Neuronal stem cell (in vitro differentiated cells): ENCODE data around the gene BTAF1.
"Not testable (repeated sequence)": the region's sequence is repeated elsewhere in the genome, so short reads cannot be mapped to it uniquely, and the experiment has no call there.

Source experiments
- DNase-seq: peaks from one replicate; pipeline ENCODE4 v3.0.0-alpha.2; 2013; ENCODE audit warnings: low spot score
- H2AFZ ChIP-seq: one replicate; pipeline ENCODE4 v1.6.1; 2013; ENCODE audit warnings: mild to moderate bottlenecking, low read length, inconsistent platforms
- H2AK5ac ChIP-seq: 2 replicates; pipeline ENCODE4 v1.6.1; 2013; ENCODE audit warnings: low read depth, mild to moderate bottlenecking, inconsistent platforms, low read length, moderate library complexity, mixed read lengths
- H2BK120ac ChIP-seq: 2 replicates; pipeline ENCODE4 v1.6.1; 2013; ENCODE audit warnings: low read depth, mild to moderate bottlenecking, inconsistent platforms, low read length, moderate library complexity, mixed read lengths
- H2BK12ac ChIP-seq: one replicate; pipeline ENCODE4 v1.6.1; 2013; ENCODE audit warnings: low read length, inconsistent platforms
- H2BK15ac ChIP-seq: 2 replicates; pipeline ENCODE4 v1.6.1; 2013; ENCODE audit warnings: mild to moderate bottlenecking, low read length, inconsistent platforms, mixed read lengths
- H2BK5ac ChIP-seq: one replicate; pipeline ENCODE4 v1.6.1; 2013; ENCODE audit warnings: inconsistent platforms, mild to moderate bottlenecking, low read length, moderate library complexity
- H3K14ac ChIP-seq: one replicate; pipeline ENCODE4 v1.6.1; 2013; ENCODE audit warnings: low read length, inconsistent platforms
- H3K18ac ChIP-seq: 2 replicates; pipeline ENCODE4 v1.6.1; 2013; ENCODE audit warnings: low read length, inconsistent platforms
- H3K23ac ChIP-seq: 2 replicates; pipeline ENCODE4 v1.6.1; 2013; ENCODE audit warnings: low read depth, mild to moderate bottlenecking, mixed read lengths, low read length, inconsistent platforms; ENCODE audit not compliant: poor library complexity
- H3K27ac ChIP-seq: replicated peaks from 3 replicates; pipeline ENCODE4 v1.5.1; 2013; ENCODE audit warnings: low read length, inconsistent platforms
- H3K27me3 ChIP-seq, 3 experiments: 2 replicates each; pipeline ENCODE4 v1.6.1; 2013; ENCODE audit warnings: low read length in 3 of 3, mild to moderate bottlenecking in 2 of 3, inconsistent platforms in 1 of 3, low read depth in 1 of 3, mixed read lengths in 1 of 3, moderate library complexity in 1 of 3; ENCODE audit not compliant: control insufficient read depth in 3 of 3, insufficient read depth in 3 of 3
- H3K36me3 ChIP-seq, 2 donors: replicated peaks in 1 of 2; 2 replicates each; pipeline ENCODE4 v1.6.1; 2013; ENCODE audit warnings: low read length in 2 of 2; ENCODE audit not compliant: control insufficient read depth in 2 of 2, insufficient read depth in 2 of 2
- H3K4ac ChIP-seq: 2 replicates; pipeline ENCODE4 v1.6.1; 2013; ENCODE audit warnings: inconsistent platforms, mild to moderate bottlenecking, low read length, moderate library complexity
- H3K4me1 ChIP-seq, 2 donors: 1 replicate in 1 of 2; 2 replicates in 1 of 2; pipeline ENCODE4 v1.6.1; 2013; ENCODE audit warnings: low read length in 2 of 2, low read depth in 1 of 2; ENCODE audit not compliant: control insufficient read depth in 2 of 2, insufficient read depth in 1 of 2
- H3K4me2 ChIP-seq: one replicate; pipeline ENCODE4 v1.6.1; 2013; ENCODE audit warnings: mild to moderate bottlenecking, low read length, inconsistent platforms; ENCODE audit not compliant: insufficient read depth, poor library complexity, severe bottlenecking
- H3K4me3 ChIP-seq, 2 donors: 2 replicates each; pipeline ENCODE4 v1.5.1; 2013; ENCODE audit warnings: low read length in 2 of 2, mild to moderate bottlenecking in 2 of 2, inconsistent platforms in 1 of 2, moderate library complexity in 1 of 2
- H3K79me1 ChIP-seq: one replicate; pipeline ENCODE4 v1.6.1; 2013; ENCODE audit warnings: low read depth, mild to moderate bottlenecking, inconsistent platforms, low read length, moderate library complexity
- H3K9ac ChIP-seq: one replicate; pipeline ENCODE4 v1.6.1; 2013; ENCODE audit warnings: mild to moderate bottlenecking, low read depth, low read length, inconsistent platforms; ENCODE audit not compliant: poor library complexity
- H3K9me3 ChIP-seq, 2 donors: replicated peaks in 1 of 2; 2 replicates each; pipeline versions ENCODE3 to v1.6.1; 2013; ENCODE audit warnings: low read length in 2 of 2, mild to moderate bottlenecking in 2 of 2, inconsistent platforms in 1 of 2, low read depth in 1 of 2, mixed read lengths in 1 of 2, moderate library complexity in 1 of 2; ENCODE audit not compliant: control insufficient read depth in 2 of 2, insufficient read depth in 1 of 2
- H4K8ac ChIP-seq: one replicate; pipeline ENCODE4 v1.6.1; 2013; ENCODE audit warnings: low read depth, mild to moderate bottlenecking, inconsistent platforms, low read length, moderate library complexity
- H4K91ac ChIP-seq: one replicate; pipeline ENCODE4 v1.6.1; 2013; ENCODE audit warnings: low read length, low read depth, mild to moderate bottlenecking, inconsistent platforms; ENCODE audit not compliant: poor library complexity
- WGBS, 2 donors: extraction: QIAGEN DNeasy Blood & Tissue Kit; methylation state at CpG; one replicate each; pipeline ENCODE4 v1.1.7; 2013; ENCODE audit warnings: missing lambda C conversion rate in 2 of 2, mixed read lengths in 1 of 2; ENCODE audit not compliant: insufficient read length in 2 of 2, insufficient replicate concordance in 1 of 2; ENCODE audit errors: extremely low coverage in 2 of 2; 5-methylcytosine and 5-hydroxymethylcytosine counted together

Gene BTAF1

DNA sequence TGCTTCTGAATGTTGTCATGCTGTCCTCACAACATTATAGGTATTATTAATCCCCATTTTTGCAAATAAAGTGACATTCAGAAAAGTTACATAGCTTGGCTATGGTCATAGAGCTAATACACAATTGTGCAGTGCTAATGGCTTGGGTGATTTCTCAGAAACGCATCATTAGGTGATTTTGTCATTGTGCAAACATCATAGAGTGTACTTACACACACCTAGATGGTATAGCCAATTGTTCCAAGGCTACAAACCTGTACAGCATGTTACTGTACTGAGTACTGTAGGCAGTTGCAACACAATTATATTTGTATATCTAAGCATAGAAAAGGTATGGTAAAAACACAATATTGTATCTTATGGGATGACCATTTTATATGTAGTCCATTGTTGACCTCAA lies 91.0 kb downstream of the BTAF1 start:
- Histone ChIP-seq H2BK12ac (no peak overlapping the region), H4K8ac (no peak overlapping the region), H3K4ac (no peak overlapping the region), H2BK15ac (no peak overlapping the region), H4K91ac (no peak overlapping the region), H3K79me1 (no peaks in the 10 kb centered on the region), H3K36me3 (peaks cover 24 to 97% of the 10 kb centered on the region in 2 donors), H2AFZ (no peak overlapping the region), H3K4me2 (no peak overlapping the region), H3K27ac (no peak overlapping the region), H3K14ac (no peak overlapping the region), H3K23ac (no peak overlapping the region), H3K18ac (no peak overlapping the region), H3K9ac (no peak overlapping the region), H2AK5ac (no peak overlapping the region), H2BK5ac (no peak overlapping the region), H3K4me3 (no peak overlapping the region), H3K27me3 (no peaks in the 10 kb centered on the region), H3K9me3 (peaks cover 0 to 3% of the 10 kb centered on the region in 2 donors), H2BK120ac (no peak overlapping the region), H3K4me1 (no peaks in the 10 kb centered on the region)
- no peak for DNase-seq
- WGBS, 2 donors: no CpG with 5 or more reads among the region's 1 CpG

DNA sequence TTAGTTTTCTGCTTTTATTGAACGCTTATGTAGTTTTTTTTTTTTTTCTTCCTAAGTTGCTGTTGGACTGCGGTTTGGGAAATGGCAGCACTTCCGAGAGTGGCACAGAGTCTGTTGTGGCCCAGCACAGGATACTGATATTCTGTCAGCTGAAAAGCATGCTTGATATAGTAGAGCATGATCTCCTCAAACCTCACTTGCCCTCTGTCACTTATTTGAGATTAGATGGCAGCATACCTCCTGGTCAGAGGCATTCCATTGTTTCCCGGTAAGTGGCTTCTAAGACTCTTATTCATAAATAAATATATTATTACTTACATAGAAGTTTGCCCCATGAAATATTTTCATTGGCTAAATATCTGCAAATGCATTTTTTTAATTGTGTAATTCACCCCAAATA lies 101.1 kb downstream of the BTAF1 start:
- WGBS, 2 donors: no CpG with 5 or more reads among the region's 4 CpGs
- no peak overlapping the region for H3K18ac ChIP-seq
- no peak overlapping the region for H2BK5ac ChIP-seq
- DNase-seq: no peak
- H3K23ac ChIP-seq: no peak overlapping the region
- H3K4ac ChIP-seq: no peak overlapping the region
- no peak overlapping the region for H4K8ac ChIP-seq
- peaks cover 17 to 98% of the 10 kb centered on the region in 2 donors for H3K36me3 ChIP-seq
- no peak overlapping the region for H4K91ac ChIP-seq
- H2BK120ac ChIP-seq: no peak overlapping the region
- H3K4me1 ChIP-seq: no peaks in the 10 kb centered on the region
- H2AK5ac ChIP-seq: no peak overlapping the region
- no peak overlapping the region for H2AFZ ChIP-seq
- H3K4me2 ChIP-seq: no peak overlapping the region
- H3K4me3 ChIP-seq: no peak overlapping the region
- no peak overlapping the region for H2BK12ac ChIP-seq
- H3K27me3 ChIP-seq: no peaks in the 10 kb centered on the region
- no peaks in the 10 kb centered on the region for H3K9me3 ChIP-seq
- H3K9ac ChIP-seq: no peak overlapping the region
- H3K27ac ChIP-seq: no peak overlapping the region
- H3K79me1 ChIP-seq: no peaks in the 10 kb centered on the region
- H2BK15ac ChIP-seq: no peak overlapping the region
- H3K14ac ChIP-seq: no peak overlapping the region

DNA sequence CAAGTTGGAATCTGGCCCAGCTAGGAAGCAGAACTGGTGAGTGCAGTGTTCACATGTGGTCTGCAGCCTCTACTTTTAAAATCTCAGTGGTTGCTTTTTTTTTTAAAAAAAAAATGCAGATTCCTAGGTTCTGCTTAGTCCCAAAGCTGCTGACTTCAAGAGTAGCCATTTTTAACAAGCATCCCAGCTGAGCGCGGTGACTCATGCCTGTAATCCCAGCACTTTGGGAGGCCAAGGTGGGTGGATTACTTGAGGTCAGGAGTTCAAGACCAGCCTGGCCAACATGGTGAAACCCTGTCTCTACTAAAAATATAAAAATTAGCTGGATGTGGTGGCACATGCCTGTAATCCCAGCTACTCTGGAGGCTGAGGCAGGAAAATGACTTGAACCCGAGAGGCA lies 101.8 kb downstream of the BTAF1 start:
- DNase-seq, H2BK5ac ChIP-seq, H4K91ac ChIP-seq, H3K23ac ChIP-seq, H3K4ac ChIP-seq, H2BK120ac ChIP-seq, H3K4me1 ChIP-seq, H3K79me1 ChIP-seq, H4K8ac ChIP-seq, H2AFZ ChIP-seq, H3K9ac ChIP-seq, H3K4me2 ChIP-seq, H2AK5ac ChIP-seq, H3K27ac ChIP-seq, H3K27me3 ChIP-seq, H3K14ac ChIP-seq, H3K9me3 ChIP-seq, H2BK15ac ChIP-seq, H3K18ac ChIP-seq, H3K4me3 ChIP-seq, H2BK12ac ChIP-seq: not testable (repeated sequence)
- H3K36me3 ChIP-seq: peaks cover 17 to 98% of the 10 kb centered on the region in 2 donors
- no CpG with 5 or more reads among the region's 3 CpGs for WGBS, 2 donors

GRCh38 chr10:92027141-92027540 lies 103.6 kb downstream of the BTAF1 start:
- no peak for DNase-seq
- H4K8ac ChIP-seq: no peak overlapping the region
- no peak overlapping the region for H3K18ac ChIP-seq
- no peak overlapping the region for H3K23ac ChIP-seq
- no peak overlapping the region for H3K9ac ChIP-seq
- WGBS, 2 donors: no CpG with 5 or more reads among the region's 4 CpGs
- no peak overlapping the region for H2BK12ac ChIP-seq
- no peaks in the 10 kb centered on the region for H3K79me1 ChIP-seq
- H4K91ac ChIP-seq: no peak overlapping the region
- no peak overlapping the region for H2AFZ ChIP-seq
- H2BK15ac ChIP-seq: no peak overlapping the region
- H3K4me2 ChIP-seq: no peak overlapping the region
- no peak overlapping the region for H3K4ac ChIP-seq
- no peak overlapping the region for H2BK5ac ChIP-seq
- H2AK5ac ChIP-seq: no peak overlapping the region
- H3K4me1 ChIP-seq: no peaks in the 10 kb centered on the region
- H2BK120ac ChIP-seq: no peak overlapping the region
- no peaks in the 10 kb centered on the region for H3K9me3 ChIP-seq
- no peaks in the 10 kb centered on the region for H3K27me3 ChIP-seq
- H3K4me3 ChIP-seq: no peak overlapping the region
- H3K14ac ChIP-seq: no peak overlapping the region
- no peak overlapping the region for H3K27ac ChIP-seq
- H3K36me3 ChIP-seq: peaks cover 20 to 100% of the 10 kb centered on the region in 2 donors
